AG08396 (cell line): ENCODE results near the gene RAB26.

Experiments used
- DNase-seq: peaks from one replicate; pipeline ENCODE4 v3.0.0; 2012; ENCODE audit warnings: low spot score, mixed read lengths

The RAB26 gene

GRCh38 chr16:2180461-2180860 is 32.0 kb downstream of the RAB26 start:
- DNase-seq, result no peak

DNA sequence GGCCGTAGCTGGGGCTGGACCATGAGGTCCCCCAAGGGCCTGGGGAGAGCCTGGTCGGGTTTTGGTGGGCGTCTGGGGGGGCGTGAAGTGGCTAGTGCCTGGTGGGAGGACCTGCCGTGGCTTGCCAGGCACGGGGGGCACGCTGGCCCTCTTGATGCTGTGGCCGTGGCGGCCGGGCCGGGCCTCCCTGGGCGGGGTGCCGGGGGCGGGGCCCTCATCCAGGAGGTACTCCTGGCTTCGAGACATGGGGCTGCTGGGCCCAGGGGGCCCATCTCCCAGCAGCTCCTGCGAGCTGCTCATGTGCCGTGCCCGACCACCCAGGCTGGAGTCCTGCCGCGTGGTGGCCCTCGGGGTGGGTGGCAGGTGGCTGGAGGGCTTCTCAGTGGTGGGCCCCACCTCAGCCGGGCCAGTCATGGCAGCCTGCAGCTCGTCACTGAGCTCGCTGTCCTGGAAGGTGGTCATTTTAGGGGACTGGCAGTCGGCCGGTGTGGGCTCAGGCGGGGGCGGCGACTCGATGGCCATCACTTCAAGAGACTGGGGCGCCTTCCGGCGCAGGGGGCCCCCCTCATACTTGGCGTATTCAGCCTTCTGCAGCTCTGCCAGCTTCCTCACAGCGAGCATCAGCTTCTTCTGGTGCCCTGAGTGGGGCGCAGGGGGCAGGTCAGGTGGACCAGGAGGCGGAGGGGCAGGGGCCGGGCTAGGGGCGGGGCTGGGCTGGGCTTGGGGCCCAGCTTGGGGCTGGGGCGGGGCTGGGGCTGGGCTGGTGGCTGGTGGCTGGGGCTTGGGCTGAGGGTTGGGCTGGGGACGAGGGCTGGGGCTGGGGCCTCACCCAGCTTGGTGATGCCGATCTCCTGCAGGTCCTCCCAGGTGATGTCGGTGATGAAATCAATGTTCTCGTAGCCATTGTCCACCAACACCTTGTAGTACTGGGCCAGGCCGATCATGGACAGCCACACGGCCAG is 32.8 kb downstream of the RAB26 start:
- DNase-seq, result no peak

- no peak for DNase-seq
These were observed 33.5 kb downstream of the RAB26 start for GRCh38 chr16:2181952-2182351.

DNA sequence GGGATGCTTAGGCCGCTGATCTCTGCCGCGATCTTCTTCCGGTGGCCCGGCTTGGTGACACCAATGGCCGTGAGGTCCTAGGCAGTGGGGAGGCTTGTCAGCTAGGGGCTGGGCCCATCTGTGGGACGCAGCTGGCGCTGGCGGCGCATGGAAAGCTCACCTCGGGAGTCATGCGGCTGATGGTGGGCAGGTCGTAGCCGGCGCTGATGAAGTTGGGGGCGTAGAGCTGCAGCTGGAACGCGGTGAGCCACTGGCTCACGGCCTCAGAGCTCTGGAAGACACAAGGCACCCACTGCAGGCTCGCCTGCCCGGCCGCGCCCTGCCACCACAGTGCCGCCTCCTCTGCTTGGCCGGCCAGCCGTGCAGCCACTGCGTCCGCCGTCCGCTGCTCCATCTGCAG is 35.2 kb downstream of the RAB26 start:
- DNase-seq, result no peak

- DNase-seq, result no peak
These were observed 35.9 kb downstream of the RAB26 start for GRCh38 chr16:2184346-2184745.

DNA sequence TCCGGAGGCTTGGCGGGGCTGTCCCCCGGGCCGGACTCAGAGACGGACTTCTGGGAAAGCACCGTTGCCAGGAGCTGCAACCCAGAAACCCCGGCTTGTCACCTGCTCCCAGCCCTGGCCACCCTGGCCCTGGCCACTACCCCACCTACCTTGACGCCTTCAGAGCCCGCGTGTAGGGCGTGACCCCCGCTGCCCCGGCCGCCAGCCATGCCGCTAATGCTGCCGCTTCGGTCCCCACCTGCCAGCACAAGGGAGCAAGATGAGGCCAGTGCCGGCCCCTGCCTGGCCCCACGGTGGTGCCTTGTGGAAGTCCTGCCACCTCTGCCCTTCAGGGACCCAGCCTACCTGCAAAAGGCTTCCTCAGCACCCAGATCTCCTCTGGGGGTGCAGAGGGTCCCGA is 36.5 kb downstream of the RAB26 start:
- DNase-seq, result no peak

DNA sequence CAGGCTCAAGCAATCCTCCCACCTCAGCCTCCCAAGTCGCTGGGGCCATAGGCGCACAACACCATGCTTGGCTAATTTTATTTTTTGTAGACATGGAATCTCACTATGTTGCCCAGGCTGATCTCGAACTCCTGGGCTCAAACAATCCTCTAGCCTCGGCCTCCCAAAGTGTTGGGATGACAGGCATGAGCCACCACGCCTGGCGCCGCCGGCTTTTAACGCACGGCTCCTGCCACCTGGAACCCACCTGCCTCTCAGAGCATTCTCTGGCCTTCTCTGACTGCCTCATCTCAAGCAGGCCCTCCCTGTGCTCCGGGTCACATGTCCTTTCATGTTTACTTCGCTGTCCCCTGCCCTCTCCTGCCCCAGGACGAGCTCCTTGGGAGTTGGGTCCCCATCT is 37.6 kb downstream of the RAB26 start:
- no peak for DNase-seq

GRCh38 chr16:2186505-2186904 is 38.1 kb downstream of the RAB26 start:
- DNase-seq, result no peak

DNA sequence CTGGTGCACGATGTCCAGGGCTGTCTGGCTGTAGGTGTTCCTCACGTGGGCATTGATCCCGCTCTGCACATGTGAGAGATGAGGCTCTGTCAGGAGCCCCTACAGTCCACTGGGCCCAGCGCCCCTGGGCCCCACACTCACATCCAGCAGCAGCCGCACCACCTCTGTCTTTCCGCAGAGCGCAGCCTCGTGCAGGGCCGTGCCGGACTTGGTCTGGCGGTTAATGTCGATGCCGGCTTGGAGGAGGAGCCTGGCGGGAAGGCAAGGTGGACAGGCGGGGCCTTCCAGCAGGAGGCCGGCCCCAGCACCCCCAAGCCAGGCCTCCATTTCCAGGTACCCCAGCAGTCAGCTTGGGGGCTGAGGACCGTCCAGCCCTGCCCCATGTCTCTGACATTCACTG is 38.8 kb downstream of the RAB26 start:
- DNase-seq, result no peak

DNA sequence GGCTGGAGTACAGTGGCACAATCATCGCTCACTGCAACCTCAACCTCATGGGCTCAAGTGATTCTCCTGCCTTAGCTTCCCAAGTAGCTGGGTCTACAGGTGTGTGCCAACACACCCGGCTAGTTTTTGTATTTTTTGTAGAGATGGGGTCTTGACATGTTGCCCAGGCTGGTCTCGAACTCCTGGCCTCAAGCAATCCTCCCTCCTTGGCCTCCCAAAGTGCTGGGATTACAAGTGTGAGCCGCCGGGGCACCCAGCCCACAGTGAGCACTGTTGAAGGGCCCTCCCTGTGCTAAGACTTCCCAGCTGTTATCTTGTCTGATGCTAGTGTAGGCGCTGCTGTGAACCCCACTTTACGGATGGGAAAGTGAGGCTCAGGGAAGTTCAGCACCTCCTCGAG is 40.0 kb downstream of the RAB26 start:
- no peak for DNase-seq

- no peak for DNase-seq
These were observed 40.9 kb downstream of the RAB26 start for GRCh38 chr16:2189252-2189893.

DNA sequence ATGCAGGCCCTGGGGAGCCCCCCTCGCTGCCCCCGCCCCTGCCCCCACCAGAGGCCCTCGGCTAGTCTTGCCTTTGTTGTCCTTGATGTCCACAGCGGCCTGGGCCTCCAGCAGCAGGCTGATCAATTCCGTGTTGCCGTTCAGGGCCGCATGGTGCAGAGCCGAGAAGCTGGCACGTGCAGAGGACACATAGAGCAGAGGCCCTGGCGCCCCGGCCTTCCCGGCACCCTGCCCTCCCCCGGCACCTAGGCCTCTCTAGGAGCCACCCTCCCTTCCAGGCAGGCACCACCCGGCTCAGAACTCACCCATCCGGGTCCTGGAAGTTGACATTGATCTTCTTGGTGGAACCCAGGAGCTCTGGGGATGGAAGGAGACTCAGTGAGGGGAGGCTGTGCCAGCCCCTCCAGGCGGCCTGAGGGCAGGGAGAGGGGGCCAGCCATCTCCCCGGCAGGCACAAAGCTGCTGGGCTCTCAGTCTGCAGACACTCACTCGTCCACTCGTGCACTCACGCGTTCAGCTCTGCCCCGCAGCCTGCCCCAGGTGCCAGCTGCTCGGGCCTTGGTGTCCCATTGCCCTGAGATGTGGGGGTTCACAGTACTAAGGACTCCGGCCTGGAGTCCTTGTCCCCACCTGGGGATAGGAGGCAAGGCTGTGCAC is 41.7 kb downstream of the RAB26 start:
- no peak for DNase-seq

- no peak for DNase-seq
These were observed 42.4 kb downstream of the RAB26 start for GRCh38 chr16:2190659-2191445.

- no peak for DNase-seq
These were observed 43.0 kb downstream of the RAB26 start for GRCh38 chr16:2191446-2191706.

GRCh38 chr16:2194166-2194834 is 45.9 kb downstream of the RAB26 start:
- DNase-seq, result peak; percentile 45

DNA sequence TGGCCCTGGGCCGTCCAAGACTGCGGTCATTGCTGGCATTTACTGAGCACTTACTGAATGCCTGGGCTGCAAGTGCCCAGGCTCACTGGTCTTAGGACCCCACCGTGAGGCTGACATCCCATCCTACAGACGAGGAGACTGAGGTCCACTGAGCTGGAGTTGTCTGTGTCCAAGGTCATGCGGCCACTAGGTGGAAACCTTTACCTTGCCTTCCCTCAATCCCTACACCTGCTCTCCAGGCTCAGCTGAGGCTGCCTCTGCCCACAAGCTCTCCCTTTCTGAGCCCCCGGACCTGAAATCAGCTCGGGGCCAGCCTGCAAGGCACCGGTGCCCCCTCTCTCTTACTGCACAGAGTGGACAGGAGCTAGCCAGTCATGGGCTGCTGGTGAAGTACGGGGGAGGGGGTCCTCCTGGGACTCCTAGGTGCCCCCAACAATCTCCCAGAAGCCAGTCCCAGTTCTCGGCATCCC is 46.5 kb downstream of the RAB26 start:
- peak; percentile 48 for DNase-seq

DNA sequence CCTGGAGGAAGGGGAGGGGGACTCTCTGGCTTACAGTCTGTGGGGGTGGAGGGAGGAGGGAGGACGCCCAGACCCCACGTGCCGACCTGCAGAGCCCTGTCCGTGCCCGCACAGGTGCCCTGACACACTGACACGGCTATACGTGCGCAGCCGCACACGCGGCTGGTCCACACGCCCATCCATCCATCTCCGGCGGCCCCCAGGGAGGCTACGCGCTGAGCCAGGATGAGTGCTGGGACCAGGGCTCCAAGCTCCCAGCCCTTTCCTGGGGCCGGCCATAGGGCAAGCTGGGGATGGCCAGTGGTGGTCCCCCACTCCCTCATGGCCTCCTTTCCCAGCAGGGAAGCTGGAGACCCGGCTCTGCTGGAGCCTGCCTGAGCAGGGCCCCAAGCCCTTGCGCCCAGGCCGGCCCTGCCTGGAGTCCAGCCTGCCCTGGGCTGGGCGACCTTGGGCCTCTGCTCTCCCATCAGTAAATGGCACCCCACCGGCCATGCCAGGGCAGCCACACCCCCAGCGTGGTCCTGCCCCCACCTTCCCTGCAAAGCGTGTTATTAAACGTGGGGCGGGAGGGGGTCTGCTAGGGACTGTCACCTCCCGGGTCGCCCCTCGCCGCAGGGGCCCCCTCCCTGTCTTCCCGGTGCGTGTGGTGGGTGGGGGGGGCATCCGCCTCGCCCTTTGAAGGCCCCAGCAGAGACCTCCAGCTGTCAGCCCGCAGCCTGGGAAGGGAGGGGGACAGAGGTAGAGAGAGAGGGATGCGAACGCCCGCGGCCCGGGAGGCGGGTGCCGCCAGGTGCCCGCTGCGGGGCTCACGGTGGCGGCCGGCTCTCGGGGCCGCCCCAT is 47.1 kb downstream of the RAB26 start:
- DNase-seq, result no peak

GRCh38 chr16:2196162-2196980 is 47.9 kb downstream of the RAB26 start, which contains the start of gene CASKIN1:
TSS of gene CASKIN1 (minus strand) at chr16:2196605. CDS start at chr16:2196432, 173 bp downstream.
- peak; percentile 66 for DNase-seq

DNA sequence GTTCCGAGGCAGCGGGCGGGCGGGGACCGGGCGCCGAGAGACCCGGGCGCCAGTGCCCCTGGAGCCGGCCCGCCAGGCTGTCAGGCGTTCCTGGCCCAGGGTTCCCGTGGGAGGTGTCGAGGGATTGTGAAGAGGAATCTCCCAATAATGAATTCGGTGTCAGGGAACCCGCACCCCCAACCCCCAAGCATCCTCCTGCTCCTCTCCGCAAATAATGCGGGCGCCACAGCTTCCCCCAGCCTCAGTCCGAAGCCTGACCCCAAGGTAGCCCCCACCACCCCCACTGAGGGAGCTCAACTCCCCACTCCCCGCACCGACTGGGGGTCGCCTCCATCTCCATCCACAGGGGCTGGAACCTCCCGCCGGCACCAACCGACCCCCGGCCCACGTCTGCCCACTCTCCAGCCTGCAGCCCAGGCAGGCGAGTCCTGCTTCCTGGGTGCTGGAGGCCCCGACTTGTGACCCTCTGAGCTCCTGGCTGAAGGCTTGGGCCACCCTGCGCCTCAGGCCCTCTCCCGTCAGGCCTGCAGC is 48.6 kb downstream of the RAB26 start:
- DNase-seq, result no peak
